ENCODE data around the gene CEBPZOS.

GRCh38 chr2:37156071-37156856, 40.0 kb upstream of the CEBPZOS start:
- TF ChIP-seq POLR2AphosphoS5 (IDR thresholded peaks at IDR 0.05) (no peak), CTCF (IDR thresholded peaks at IDR 0.05) (no peak)

Data from suprapubic skin (tissue), 3 donors.